Kidney (tissue), 14 donors: ENCODE results near the gene RPL41. TPM values are rescaled to one million over a fixed set of nuclear protein-coding genes. Genes with fewer than 3 reads are reported as not detected.

Source experiments
- DNase-seq, 5 donors: peaks; one replicate each; pipeline ENCODE4 v3.0.0-alpha.2; 2013 to 2020
- FAIRE-seq: peaks from 2 replicates; lab custom pipeline; 2012; peaks lifted over from hg19 to GRCh38; lab: Jason Lieb, UNC
- H3K27ac ChIP-seq, 2 donors: one replicate each; pipeline ENCODE4 v1.7.0; 2013; ENCODE audit warnings: low read depth in 2 of 2, low read length in 2 of 2, inconsistent platforms in 1 of 2
- H3K27me3 ChIP-seq: one replicate; pipeline ENCODE4 v1.7.1; 2013; ENCODE audit warnings: low read length, inconsistent platforms; ENCODE audit not compliant: control insufficient read depth, insufficient read depth
- H3K36me3 ChIP-seq, 3 donors: one replicate each; pipeline versions ENCODE4 v1.7.0 to v1.7.1; 2013; ENCODE audit warnings: low read length in 3 of 3, control low read depth in 1 of 3, inconsistent platforms in 1 of 3; ENCODE audit not compliant: insufficient read depth in 3 of 3, control insufficient read depth in 2 of 3
- H3K4me1 ChIP-seq, 3 donors: one replicate each; pipeline versions ENCODE4 v1.7.0 to v1.7.1; 2013; ENCODE audit warnings: low read length in 3 of 3, inconsistent platforms in 1 of 3, low read depth in 1 of 3; ENCODE audit not compliant: control insufficient read depth in 2 of 3, insufficient read depth in 2 of 3
- H3K4me3 ChIP-seq, 3 donors: one replicate each; pipeline versions ENCODE4 v1.7.0 to v1.8.1; 2013; ENCODE audit warnings: low read length in 3 of 3, control low read depth in 1 of 3, inconsistent platforms in 1 of 3
- H3K9ac ChIP-seq, 3 donors: one replicate each; pipeline versions ENCODE4 v1.7.0 to v1.7.1; 2013; ENCODE audit warnings: low read length in 3 of 3, control low read depth in 1 of 3, inconsistent platforms in 1 of 3
- H3K9me3 ChIP-seq, 3 donors: one replicate each; pipeline versions ENCODE4 v1.7.0 to v1.7.1; 2013; ENCODE audit warnings: low read length in 3 of 3, control low read depth in 1 of 3, inconsistent platforms in 1 of 3; ENCODE audit not compliant: control insufficient read depth in 2 of 3, insufficient read depth in 1 of 3
- intact Hi-C: fragments of 100-400 bp; cut with DNase I; formaldehyde crosslinking; loops from one replicate; pipeline ENCODE4 v1.11.1; 2022
- polyA plus RNA-seq: library from polyadenylated mRNA; stranded (reverse); fragments of 350-450 nt; fragmentation: Illumina TruSeq; extraction: RNeasy Lipid Tissue Mini Kit (QIAGEN cat#74804); gene quantifications from one replicate; pipeline ENCODE4 v1.2.3, GENCODE V29; 2014; ENCODE audit warnings: low read depth, low replicate concordance; ENCODE audit not compliant: insufficient read depth
- total RNA-seq: library from RNA; stranded (reverse); fragmentation: NEBNext Ultra II Directional; extraction: Animal tissue kit (Norgen Biotek cat#: 25700); gene quantifications from one replicate; pipeline ENCODE4 v1.2.1, GENCODE V29; 2021
- TF ChIP-seq, protein P1 (sequence below): IDR thresholded peaks from 3 replicates; pipeline ENCODE4 v1.5.1; 2012; ENCODE audit warnings: mild to moderate bottlenecking, moderate library complexity, borderline replicate concordance; ENCODE audit not compliant: insufficient read depth; ENCODE audit errors: extremely low read depth
- donor health status: control.
- donor health status: control.
- donor health status: control.
- donor health status: control.
- donor health status: control.
- donor health status: DM: yes; HTN: yes; CAD: no.
- donor health status: Normal renal cell carcinoma (clear cell type).

RPL41 gene
- total and polyA plus RNA-seq, 2 donors from 2014 or later = 2,987 to 5,602 TPM

DNA sequence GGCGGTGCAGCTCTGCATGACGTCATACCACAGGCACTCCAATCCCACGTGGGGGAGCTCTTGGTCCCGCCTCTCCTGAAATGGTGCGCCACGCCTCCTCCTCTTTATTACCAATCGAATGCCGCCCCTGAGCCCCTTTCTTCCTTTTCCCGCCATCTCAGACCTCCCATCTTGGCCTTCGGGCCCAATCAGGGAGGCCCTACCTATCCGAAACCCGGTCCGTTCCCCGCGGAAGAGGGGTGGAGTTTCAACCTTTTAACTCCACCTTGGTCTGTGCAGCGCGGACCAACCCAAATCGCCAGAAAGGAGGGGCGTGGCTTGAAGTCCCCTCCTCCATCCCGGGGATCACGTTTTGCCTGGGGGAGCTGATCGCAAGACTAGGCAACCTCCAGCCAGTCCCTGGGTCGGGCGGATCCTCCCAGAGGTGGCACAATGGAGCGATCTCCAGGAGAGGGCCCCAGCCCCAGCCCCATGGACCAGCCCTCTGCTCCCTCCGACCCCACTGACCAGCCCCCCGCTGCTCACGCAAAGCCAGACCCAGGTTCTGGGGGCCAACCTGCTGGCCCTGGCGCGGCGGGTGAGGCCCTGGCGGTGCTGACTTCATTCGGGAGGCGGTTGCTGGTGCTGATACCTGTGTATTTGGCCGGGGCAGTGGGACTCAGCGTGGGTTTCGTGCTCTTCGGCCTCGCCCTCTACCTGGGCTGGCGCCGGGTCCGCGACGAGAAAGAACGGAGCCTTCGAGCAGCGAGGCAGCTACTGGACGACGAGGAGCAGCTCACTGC lies 11.6 kb downstream of the RPL41 start, which contains the start of gene ESYT1:
TSS of gene ESYT1 (plus strand) at position 380 of the 782 bp plus-strand sequence. CDS start at position 433, 53 bp downstream.
- TF ChIP-seq, protein P1, sequence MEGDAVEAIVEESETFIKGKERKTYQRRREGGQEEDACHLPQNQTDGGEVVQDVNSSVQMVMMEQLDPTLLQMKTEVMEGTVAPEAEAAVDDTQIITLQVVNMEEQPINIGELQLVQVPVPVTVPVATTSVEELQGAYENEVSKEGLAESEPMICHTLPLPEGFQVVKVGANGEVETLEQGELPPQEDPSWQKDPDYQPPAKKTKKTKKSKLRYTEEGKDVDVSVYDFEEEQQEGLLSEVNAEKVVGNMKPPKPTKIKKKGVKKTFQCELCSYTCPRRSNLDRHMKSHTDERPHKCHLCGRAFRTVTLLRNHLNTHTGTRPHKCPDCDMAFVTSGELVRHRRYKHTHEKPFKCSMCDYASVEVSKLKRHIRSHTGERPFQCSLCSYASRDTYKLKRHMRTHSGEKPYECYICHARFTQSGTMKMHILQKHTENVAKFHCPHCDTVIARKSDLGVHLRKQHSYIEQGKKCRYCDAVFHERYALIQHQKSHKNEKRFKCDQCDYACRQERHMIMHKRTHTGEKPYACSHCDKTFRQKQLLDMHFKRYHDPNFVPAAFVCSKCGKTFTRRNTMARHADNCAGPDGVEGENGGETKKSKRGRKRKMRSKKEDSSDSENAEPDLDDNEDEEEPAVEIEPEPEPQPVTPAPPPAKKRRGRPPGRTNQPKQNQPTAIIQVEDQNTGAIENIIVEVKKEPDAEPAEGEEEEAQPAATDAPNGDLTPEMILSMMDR = no peak
- DNase-seq = peak; percentile 99 to 100 (median 100)
- H3K36me3 ChIP-seq = peaks cover 2 to 20% (median 11%) of the 10 kb centered on the region in 3 donors
- H3K4me3 ChIP-seq = peak within 1 kb of the TSS; percentile 80 to 83 (median 82)
- H3K27ac ChIP-seq = peak within 1 kb of the TSS; percentile 88 to 90
- no peaks in the 10 kb centered on the region for H3K9me3 ChIP-seq
- peaks cover 11 to 25% (median 12%) of the 10 kb centered on the region in 3 donors for H3K4me1 ChIP-seq
- H3K27me3 ChIP-seq = no peaks in the 10 kb centered on the region
- H3K9ac ChIP-seq = peak within 1 kb of the TSS; percentile 77 to 95 (median 90)
- intact Hi-C loops = loop anchor here (10.0 kb wide), 1 partner anchor 57 kb away; the partner anchor contains the start of gene SMARCC2
- peak; percentile 98 for FAIRE-seq

DNA sequence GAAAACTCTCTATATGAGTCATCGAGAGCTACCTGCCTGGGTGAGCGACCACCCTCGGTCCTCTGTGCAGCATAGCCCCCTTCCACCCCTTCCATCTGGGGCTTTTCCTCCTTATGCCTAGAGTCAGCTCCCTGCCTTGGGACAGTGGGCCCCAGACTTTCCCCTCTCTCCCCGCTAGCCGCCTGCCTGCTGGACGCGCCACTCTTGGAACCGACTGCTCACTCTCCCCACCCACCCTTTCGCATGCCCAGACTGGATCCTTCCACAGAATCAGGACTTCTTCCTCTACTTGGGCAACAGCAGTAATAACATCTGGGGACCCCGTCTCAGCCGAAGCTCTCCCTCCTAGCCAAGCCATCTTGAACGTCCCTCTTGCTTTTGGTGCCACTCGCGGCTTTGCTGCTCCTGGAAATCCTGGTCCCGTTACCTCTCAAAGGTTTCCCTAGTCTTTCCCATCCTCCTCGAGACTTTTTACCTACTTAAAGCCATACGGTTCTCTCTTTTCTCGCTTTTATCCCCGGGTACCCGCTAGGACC lies 12.3 kb downstream of the RPL41 start:
- DNase-seq (peak in 4 of 5 donors; percentile 47 to 84 (median 60)), FAIRE-seq (no peak)
- Histone ChIP-seq H3K27ac (peak overlapping the region; percentile 88 to 90), H3K36me3 (peaks cover 4 to 20% (median 18%) of the 10 kb centered on the region in 3 donors), H3K4me1 (peaks cover 11 to 25% (median 12%) of the 10 kb centered on the region in 3 donors), H3K4me3 (peak overlapping the region; percentile 80 to 83 (median 82)), H3K9ac (peak overlapping the region; percentile 77 to 95 (median 90)), H3K27me3 (no peaks in the 10 kb centered on the region), H3K9me3 (no peaks in the 10 kb centered on the region)
- TF ChIP-seq, protein P1 = no peak
- intact Hi-C loops = loop anchor here (10.0 kb wide), 1 partner anchor 56 kb away; the partner anchor contains the start of gene SMARCC2

- no peaks in the 10 kb centered on the region for H3K27me3 ChIP-seq
- H3K9ac ChIP-seq = peak overlapping the region; percentile 77 to 95 (median 90)
- peak overlapping the region; percentile 80 to 83 (median 82) for H3K4me3 ChIP-seq
- FAIRE-seq = no peak
- TF ChIP-seq, protein P1 = no peak
- peaks cover 11 to 25% (median 12%) of the 10 kb centered on the region in 3 donors for H3K4me1 ChIP-seq
- peaks cover 4 to 25% (median 24%) of the 10 kb centered on the region in 3 donors for H3K36me3 ChIP-seq
- intact Hi-C loops = loop anchor here (10.0 kb wide), 1 partner anchor 55 kb away; the partner anchor contains the start of gene SMARCC2
- peak overlapping the region; percentile 88 to 90 for H3K27ac ChIP-seq
- DNase-seq = peak; percentile 81 to 92 (median 87)
- H3K9me3 ChIP-seq = no peaks in the 10 kb centered on the region
Observed at GRCh38 chr12:56129206-56129941, 12.9 kb downstream of the RPL41 start.
